ENCODE measurements around the gene IL17C. TPM values are rescaled to one million over a fixed set of nuclear protein-coding genes. Genes with fewer than 3 reads are reported as not detected.
A peak's percentile ranks its signal among the peaks of the same experiment; 100 is the strongest.

The IL17C gene
- total and polyA plus RNA-seq, 9 of the 15 experiments (the other 6 are each of a cell fraction or from before 2014, with no cell fraction given), result not detected

DNA sequence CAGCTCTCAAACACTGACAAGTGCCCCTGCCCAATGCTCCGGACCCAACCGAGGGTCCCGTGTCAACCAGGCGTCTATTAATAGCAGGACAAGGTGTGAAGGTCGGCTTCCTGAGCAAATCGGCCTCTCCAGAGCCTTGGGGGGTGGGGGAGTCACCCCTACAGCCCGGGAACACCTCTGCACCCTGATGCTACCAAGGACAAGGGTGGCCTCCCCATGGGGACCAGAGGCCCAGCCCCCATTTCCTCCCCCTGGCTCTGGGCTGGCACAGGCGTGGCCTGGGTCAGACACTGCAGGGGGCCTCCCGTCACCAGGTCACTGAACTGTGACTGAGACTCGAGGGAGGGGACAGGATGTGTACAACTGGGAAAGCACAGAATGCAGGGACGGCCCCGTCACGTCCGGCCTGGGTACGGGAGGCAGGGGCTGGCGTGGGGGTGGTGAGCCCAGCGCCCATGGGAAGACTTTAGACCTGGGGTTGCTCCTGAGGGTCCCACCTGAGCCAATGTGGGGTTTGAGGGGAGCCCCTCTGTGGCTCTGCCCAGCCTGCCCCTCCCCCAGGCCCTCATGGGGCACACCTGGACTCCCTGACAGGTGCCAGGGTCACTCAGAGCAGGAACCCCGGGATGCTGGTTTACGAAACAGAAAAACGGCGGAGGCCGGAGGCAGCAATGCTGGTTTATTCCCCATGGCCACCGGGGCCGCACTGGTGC, 13.1 kb downstream of the IL17C start (continued):
- TF ChIP-seq RFX5 (IDR thresholded peaks at IDR 0.05; ENCODE audit: low read depth, low read length) (no peak), SIRT6 (IDR thresholded peaks at IDR 0.05; ENCODE audit: low read depth, low read length) (no peak), NR2C2 (CRISPR knock-in tag; IDR thresholded peaks at IDR 0.05) (no peak), NR2C2 (tag; IDR thresholded peaks at IDR 0.05) (peak; percentile 85), NCOA4 (IDR thresholded peaks at IDR 0.05; ENCODE audit: partially characterized antibody) (no peak), ZNF696 (CRISPR knock-in tag; conservative IDR thresholded peaks at IDR 0.05) (no peak), YBX1 (IDR thresholded peaks at IDR 0.05) (no peak), ZNF586 (CRISPR knock-in tag; conservative IDR thresholded peaks at IDR 0.05) (no peak), TEAD4 (IDR thresholded peaks at IDR 0.05; ENCODE audit: low read length) (no peak; the same call in 1 of the 2 replicates), TEAD4 (CRISPR knock-in tag; IDR thresholded peaks at IDR 0.05; ENCODE audit: borderline replicate concordance) (no peak), ATF7 (IDR thresholded peaks at IDR 0.05) (peak; percentile 47; the same call in 1 of the 2 replicates), SIX5 (IDR thresholded peaks at IDR 0.05; ENCODE audit: borderline replicate concordance in 1 of 2, insufficient read depth in 1 of 2, low read depth in 1 of 2, low read length in 2 of 2) (no peak), CBX8 (IDR thresholded peaks at IDR 0.05; ENCODE audit: borderline replicate concordance, extremely low read depth, low read depth, low read length, poor library complexity, severe bottlenecking) (no peak), BRD9 (IDR thresholded peaks at IDR 0.05; ENCODE audit: low read depth, partially characterized antibody) (no peak), ETV1 (tag; conservative IDR thresholded peaks at IDR 0.05; ENCODE audit: low read depth) (peak; percentile 71)
- TF ChIP-seq, protein P1, sequence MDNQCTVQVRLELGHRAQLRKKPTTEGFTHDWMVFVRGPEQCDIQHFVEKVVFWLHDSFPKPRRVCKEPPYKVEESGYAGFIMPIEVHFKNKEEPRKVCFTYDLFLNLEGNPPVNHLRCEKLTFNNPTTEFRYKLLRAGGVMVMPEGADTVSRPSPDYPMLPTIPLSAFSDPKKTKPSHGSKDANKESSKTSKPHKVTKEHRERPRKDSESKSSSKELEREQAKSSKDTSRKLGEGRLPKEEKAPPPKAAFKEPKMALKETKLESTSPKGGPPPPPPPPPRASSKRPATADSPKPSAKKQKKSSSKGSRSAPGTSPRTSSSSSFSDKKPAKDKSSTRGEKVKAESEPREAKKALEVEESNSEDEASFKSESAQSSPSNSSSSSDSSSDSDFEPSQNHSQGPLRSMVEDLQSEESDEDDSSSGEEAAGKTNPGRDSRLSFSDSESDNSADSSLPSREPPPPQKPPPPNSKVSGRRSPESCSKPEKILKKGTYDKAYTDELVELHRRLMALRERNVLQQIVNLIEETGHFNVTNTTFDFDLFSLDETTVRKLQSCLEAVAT (IDR thresholded peaks at IDR 0.05), result no peak
- TF ChIP-seq, protein P2, sequence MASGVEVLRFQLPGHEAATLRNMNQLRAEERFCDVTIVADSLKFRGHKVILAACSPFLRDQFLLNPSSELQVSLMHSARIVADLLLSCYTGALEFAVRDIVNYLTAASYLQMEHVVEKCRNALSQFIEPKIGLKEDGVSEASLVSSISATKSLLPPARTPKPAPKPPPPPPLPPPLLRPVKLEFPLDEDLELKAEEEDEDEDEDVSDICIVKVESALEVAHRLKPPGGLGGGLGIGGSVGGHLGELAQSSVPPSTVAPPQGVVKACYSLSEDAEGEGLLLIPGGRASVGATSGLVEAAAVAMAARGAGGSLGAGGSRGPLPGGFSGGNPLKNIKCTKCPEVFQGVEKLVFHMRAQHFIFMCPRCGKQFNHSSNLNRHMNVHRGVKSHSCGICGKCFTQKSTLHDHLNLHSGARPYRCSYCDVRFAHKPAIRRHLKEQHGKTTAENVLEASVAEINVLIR (CRISPR knock-in tag; IDR thresholded peaks at IDR 0.05), result no peak; the same call in 1 of the 2 replicates
- TF ChIP-seq, protein P3, sequence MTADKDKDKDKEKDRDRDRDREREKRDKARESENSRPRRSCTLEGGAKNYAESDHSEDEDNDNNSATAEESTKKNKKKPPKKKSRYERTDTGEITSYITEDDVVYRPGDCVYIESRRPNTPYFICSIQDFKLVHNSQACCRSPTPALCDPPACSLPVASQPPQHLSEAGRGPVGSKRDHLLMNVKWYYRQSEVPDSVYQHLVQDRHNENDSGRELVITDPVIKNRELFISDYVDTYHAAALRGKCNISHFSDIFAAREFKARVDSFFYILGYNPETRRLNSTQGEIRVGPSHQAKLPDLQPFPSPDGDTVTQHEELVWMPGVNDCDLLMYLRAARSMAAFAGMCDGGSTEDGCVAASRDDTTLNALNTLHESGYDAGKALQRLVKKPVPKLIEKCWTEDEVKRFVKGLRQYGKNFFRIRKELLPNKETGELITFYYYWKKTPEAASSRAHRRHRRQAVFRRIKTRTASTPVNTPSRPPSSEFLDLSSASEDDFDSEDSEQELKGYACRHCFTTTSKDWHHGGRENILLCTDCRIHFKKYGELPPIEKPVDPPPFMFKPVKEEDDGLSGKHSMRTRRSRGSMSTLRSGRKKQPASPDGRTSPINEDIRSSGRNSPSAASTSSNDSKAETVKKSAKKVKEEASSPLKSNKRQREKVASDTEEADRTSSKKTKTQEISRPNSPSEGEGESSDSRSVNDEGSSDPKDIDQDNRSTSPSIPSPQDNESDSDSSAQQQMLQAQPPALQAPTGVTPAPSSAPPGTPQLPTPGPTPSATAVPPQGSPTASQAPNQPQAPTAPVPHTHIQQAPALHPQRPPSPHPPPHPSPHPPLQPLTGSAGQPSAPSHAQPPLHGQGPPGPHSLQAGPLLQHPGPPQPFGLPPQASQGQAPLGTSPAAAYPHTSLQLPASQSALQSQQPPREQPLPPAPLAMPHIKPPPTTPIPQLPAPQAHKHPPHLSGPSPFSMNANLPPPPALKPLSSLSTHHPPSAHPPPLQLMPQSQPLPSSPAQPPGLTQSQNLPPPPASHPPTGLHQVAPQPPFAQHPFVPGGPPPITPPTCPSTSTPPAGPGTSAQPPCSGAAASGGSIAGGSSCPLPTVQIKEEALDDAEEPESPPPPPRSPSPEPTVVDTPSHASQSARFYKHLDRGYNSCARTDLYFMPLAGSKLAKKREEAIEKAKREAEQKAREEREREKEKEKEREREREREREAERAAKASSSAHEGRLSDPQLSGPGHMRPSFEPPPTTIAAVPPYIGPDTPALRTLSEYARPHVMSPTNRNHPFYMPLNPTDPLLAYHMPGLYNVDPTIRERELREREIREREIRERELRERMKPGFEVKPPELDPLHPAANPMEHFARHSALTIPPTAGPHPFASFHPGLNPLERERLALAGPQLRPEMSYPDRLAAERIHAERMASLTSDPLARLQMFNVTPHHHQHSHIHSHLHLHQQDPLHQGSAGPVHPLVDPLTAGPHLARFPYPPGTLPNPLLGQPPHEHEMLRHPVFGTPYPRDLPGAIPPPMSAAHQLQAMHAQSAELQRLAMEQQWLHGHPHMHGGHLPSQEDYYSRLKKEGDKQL (CRISPR knock-in tag; IDR thresholded peaks at IDR 0.05; ENCODE audit: borderline replicate concordance), result no peak
- TF ChIP-seq, protein P4, sequence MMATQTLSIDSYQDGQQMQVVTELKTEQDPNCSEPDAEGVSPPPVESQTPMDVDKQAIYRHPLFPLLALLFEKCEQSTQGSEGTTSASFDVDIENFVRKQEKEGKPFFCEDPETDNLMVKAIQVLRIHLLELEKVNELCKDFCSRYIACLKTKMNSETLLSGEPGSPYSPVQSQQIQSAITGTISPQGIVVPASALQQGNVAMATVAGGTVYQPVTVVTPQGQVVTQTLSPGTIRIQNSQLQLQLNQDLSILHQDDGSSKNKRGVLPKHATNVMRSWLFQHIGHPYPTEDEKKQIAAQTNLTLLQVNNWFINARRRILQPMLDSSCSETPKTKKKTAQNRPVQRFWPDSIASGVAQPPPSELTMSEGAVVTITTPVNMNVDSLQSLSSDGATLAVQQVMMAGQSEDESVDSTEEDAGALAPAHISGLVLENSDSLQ (IDR thresholded peaks at IDR 0.05), result peak; percentile 56; the same call in 1 of the 2 replicates

Data from K562 (cell line).